AG04449 (cell line): ENCODE data around the gene BRCA1.
"Not testable (repeated sequence)": the region's sequence is repeated elsewhere in the genome, so short reads cannot be mapped to it uniquely, and the experiment has no call there.

ENCODE experiments used
- CTCF ChIA-PET: fragments of 350-600 bp; formaldehyde crosslinking; extraction: SDS; loops from one replicate; lab custom pipeline; 2021; ENCODE audit warnings: antibody characterized with exemption; lab: Yijun Ruan, JAX
- POLR2A ChIA-PET: fragments of 400-600, 350-600 bp; formaldehyde crosslinking; extraction: SDS; loops from one replicate; lab custom pipeline; 2020; ENCODE audit warnings: antibody characterized with exemption, inconsistent platforms; lab: Yijun Ruan, JAX
- DNase-seq: peaks from one replicate; pipeline ENCODE4 v3.0.0-alpha.2; 2010; ENCODE audit warnings: low read depth, low spot score
- H3K4me3 ChIP-seq: 2 replicates; pipeline ENCODE4 v1.5.1; 2011; ENCODE audit warnings: low read depth, mild to moderate bottlenecking, control low read depth, low read length
- TF ChIP-seq, protein P1 (sequence below): IDR thresholded peaks from one replicate; pipeline ENCODE4 v1.5.1; 2011; ENCODE audit warnings: mild to moderate bottlenecking, moderate library complexity, low read length, control low read depth, inconsistent platforms; ENCODE audit not compliant: insufficient read depth; ENCODE audit errors: missing control alignments

BRCA1 gene

DNA sequence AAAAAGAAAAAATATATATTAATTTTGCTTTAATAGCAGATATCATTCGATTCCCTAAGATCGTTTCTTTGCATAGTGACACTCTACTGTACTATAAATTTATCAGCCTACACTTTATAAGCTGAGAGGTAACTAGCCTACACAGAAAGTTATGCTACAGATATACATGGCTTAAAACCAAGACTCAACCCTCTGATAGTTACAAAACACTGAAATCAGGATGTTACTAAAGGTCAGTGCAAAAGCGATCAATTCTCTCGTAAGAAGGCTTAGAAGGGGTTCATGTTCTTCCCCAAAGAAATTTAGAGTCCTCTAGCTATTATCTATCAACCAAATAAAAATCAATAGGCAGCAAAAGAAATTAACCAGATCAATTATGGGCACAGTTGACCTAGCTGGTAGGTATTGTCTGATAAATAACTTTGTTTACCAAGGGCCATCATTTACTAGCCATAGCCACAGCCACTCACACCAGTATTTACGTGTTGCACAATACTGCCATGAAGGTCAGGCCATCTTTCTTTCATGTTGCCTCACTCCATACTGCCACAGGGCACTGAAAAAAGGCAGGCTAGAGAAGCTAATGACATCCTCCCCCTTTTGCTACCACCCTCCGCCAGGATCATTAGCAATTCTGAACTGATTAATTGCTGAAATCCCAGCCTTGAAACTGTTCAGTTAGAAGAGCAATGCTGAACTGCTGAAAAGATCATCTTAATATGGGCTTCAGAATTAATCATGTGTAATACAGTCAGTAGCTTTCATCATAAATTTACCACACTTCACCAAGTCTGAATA is 56.4 kb downstream of the BRCA1 start:
- TF ChIP-seq, protein P1, sequence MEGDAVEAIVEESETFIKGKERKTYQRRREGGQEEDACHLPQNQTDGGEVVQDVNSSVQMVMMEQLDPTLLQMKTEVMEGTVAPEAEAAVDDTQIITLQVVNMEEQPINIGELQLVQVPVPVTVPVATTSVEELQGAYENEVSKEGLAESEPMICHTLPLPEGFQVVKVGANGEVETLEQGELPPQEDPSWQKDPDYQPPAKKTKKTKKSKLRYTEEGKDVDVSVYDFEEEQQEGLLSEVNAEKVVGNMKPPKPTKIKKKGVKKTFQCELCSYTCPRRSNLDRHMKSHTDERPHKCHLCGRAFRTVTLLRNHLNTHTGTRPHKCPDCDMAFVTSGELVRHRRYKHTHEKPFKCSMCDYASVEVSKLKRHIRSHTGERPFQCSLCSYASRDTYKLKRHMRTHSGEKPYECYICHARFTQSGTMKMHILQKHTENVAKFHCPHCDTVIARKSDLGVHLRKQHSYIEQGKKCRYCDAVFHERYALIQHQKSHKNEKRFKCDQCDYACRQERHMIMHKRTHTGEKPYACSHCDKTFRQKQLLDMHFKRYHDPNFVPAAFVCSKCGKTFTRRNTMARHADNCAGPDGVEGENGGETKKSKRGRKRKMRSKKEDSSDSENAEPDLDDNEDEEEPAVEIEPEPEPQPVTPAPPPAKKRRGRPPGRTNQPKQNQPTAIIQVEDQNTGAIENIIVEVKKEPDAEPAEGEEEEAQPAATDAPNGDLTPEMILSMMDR: no peak
- DNase-seq: no peak
- CTCF ChIA-PET: interaction anchor here (0.6 to 1.3 kb wide), 4 partner anchors 8 to 44 kb away, joined by 3 to 5 read pairs (median 4); no protein-coding TSS in a partner anchor
- no peak overlapping the region for H3K4me3 ChIP-seq
- POLR2A ChIA-PET: no interaction called here

DNA sequence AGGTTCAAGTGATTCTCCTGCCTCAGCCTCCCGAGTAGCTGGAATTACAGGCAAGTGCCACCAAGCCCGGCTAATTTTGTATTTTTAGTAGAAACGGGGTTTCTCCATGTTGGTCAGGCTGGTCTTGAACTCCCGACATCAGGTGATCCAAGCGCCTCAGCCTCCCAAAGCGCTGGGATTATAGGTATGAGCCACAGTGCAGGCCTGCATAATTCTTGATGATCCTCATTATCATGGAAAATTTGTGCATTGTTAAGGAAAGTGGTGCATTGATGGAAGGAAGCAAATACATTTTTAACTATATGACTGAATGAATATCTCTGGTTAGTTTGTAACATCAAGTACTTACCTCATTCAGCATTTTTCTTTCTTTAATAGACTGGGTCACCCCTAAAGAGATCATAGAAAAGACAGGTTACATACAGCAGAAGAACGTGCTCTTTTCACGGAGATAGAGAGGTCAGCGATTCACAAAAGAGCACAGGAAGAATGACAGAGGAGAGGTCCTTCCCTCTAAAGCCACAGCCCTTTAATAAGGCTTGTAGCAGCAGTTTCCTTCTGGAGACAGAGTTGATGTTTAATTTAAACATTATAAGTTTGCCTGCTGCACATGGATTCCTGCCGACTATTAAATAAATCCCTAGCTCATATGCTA is 62.1 kb downstream of the BRCA1 start:
- ChIA-PET CTCF (no interaction called here), POLR2A (interaction anchor here (0.6 kb wide), 1 partner anchor 23 kb away, joined by 3 read pairs; no protein-coding TSS in a partner anchor)
- TF ChIP-seq, protein P1: no peak
- DNase-seq: no peak
- H3K4me3 ChIP-seq: no peak overlapping the region

DNA sequence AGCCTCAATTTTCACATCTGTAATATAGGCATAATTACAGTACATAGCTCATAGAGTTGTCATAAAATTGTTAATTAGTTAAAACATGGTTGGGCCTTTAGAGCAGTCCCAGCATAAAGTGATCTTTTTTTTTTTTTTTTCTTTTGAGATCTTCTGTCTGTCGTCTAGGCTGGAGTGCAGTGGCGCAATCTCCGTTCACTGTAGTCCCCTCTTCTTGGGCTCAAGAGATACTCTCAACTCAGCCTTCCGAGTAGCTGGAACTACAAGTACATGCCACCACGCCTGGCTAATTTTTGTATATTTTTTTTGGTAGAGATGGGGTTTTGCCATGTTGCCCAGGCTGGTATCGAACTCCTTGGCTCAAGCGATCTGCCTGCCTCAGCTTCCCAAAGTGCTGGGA is 69.1 kb downstream of the BRCA1 start:
- no peak for DNase-seq
- TF ChIP-seq, protein P1: no peak
- POLR2A ChIA-PET: no interaction called here
- CTCF ChIA-PET: interaction anchor here (0.8 to 1.6 kb wide), 3 partner anchors 13 to 32 kb away, joined by 3 to 5 read pairs (median 4); no protein-coding TSS in a partner anchor
- H3K4me3 ChIP-seq: no peak overlapping the region

DNA sequence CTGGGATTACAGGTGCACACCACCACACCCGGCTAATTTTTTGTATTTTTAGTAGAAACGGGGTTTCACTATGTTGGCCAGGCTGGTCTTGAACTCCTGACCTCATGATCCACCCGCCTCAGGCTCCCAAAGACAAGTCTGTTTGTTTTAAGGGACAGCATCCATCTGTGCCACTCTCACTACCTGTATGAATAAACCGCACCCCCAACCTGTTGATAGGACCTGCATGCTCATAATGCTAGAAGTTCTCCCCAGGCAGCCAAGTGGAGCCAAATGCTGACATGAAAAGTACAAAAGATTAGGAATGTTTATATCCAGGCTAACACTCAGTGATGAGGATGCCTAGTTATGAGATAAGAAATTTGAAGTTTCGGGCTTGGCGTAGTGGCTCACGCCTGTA is 72.2 kb downstream of the BRCA1 start:
- DNase-seq, H3K4me3 ChIP-seq, POLR2A ChIA-PET, CTCF ChIA-PET: not testable (repeated sequence)

DNA sequence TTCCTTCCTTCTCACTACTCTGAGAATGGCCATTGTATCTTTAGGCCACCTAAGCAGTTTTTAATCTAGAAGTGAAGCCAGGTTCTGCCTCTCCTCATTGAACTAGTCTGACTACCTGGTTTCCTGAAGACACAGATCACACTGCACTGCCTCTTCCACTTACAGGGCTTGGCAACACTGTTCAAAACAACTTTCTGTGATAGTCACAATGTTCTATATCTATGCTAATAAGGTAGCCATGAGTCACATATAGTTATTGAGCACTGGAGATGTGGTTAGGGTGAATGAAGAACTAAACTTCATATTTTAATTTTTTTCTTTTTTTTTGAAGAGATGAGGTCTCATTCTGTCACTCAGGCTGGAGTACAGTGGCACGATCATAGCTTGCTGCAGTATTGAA is 73.2 kb downstream of the BRCA1 start:
- TF ChIP-seq, protein P1: no peak
- POLR2A ChIA-PET: no interaction called here
- CTCF ChIA-PET: no interaction called here
- DNase-seq: no peak
- H3K4me3 ChIP-seq: no peak overlapping the region

DNA sequence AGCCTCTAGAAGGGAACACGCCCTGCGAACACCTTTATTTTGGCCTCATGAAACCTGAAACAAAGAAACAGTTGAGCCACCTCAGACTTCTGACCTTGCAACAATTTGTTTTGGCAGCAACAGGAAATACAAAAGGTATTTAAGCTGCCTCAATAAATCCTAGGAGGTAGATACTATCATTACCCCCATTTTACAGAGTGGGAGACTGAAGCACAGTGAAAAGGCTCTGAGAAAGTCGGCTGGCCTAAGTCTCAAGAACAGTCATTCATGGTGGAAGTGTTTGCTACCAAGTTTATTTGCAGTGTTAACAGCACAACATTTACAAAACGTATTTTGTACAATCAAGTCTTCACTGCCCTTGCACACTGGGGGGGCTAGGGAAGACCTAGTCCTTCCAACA is 81.1 kb downstream of the BRCA1 start:
- DNase-seq: no peak
- TF ChIP-seq, protein P1: no peak
- H3K4me3 ChIP-seq: no peak overlapping the region
- ChIA-PET CTCF (interaction anchor here (1.2 kb wide), 1 partner anchor 20 kb away, joined by 4 read pairs; no protein-coding TSS in a partner anchor), POLR2A (no interaction called here)
